Endothelial cell (in vitro differentiated cells): ENCODE measurements around the gene RAB6B. TPM values are rescaled to one million over a fixed set of nuclear protein-coding genes. Genes with fewer than 3 reads are reported as not detected.
"Not testable (repeated sequence)": the region's sequence is repeated elsewhere in the genome, so short reads cannot be mapped to it uniquely, and the experiment has no call there.

Experiments
- DNase-seq: peaks from one replicate; pipeline ENCODE4 v3.0.0; 2021; ENCODE audit warnings: low spot score
- H3K27ac Mint-ChIP-seq: one replicate; pipeline ENCODE4 v1.8.0; 2021; ENCODE audit warnings: mixed read lengths, inconsistent platforms; ENCODE audit not compliant: unreplicated experiment
- H3K27me3 Mint-ChIP-seq: one replicate; pipeline ENCODE4 v1.8.0; 2021; ENCODE audit warnings: mild to moderate bottlenecking, moderate library complexity, mixed read lengths, inconsistent platforms; ENCODE audit not compliant: unreplicated experiment
- H3K36me3 Mint-ChIP-seq: one replicate; pipeline ENCODE4 v1.8.0; 2021; ENCODE audit warnings: mild to moderate bottlenecking, low read depth, mixed read lengths, inconsistent platforms; ENCODE audit not compliant: unreplicated experiment
- H3K4me1 Mint-ChIP-seq: one replicate; pipeline ENCODE4 v1.8.0; 2021; ENCODE audit warnings: mild to moderate bottlenecking, mixed read lengths, inconsistent platforms; ENCODE audit not compliant: unreplicated experiment
- H3K4me3 Mint-ChIP-seq: one replicate; pipeline ENCODE4 v1.8.0; 2021; ENCODE audit warnings: mild to moderate bottlenecking, mixed read lengths, inconsistent platforms; ENCODE audit not compliant: unreplicated experiment
- H3K9me3 Mint-ChIP-seq: one replicate; pipeline ENCODE4 v1.8.0; 2021; ENCODE audit warnings: mixed read lengths, inconsistent platforms; ENCODE audit not compliant: unreplicated experiment
- CTCF ChIP-seq: fragments of 200-600 bp; sonication (generic); IDR thresholded peaks from one replicate; pipeline ENCODE4 v1.5.0; 2021; ENCODE audit warnings: antibody characterized with exemption; ENCODE audit not compliant: unreplicated experiment
- total RNA-seq: library from RNA; stranded (reverse); fragmentation: NEBNext Ultra II Directional; extraction: Animal tissue kit (Norgen Biotek cat#: 25700); gene quantifications from one replicate; pipeline ENCODE4 v1.2.1, GENCODE V29; 2021; ENCODE audit not compliant: unreplicated experiment

Gene RAB6B
- total RNA-seq, 1 donor from 2014 or later, result 3.9 TPM

- Mint-ChIP-seq H3K27me3 (no peaks in the 10 kb centered on the region), H3K9me3 (no peaks in the 10 kb centered on the region), H3K36me3 (peaks cover 4% of the 10 kb centered on the region), H3K27ac (no peak overlapping the region), H3K4me1 (no peaks in the 10 kb centered on the region), H3K4me3 (no peak overlapping the region)
- TF ChIP-seq CTCF, result no peak
- no peak for DNase-seq
These were observed 107.7 kb downstream of the RAB6B start for GRCh38 chr3:133788024-133788423.

- Mint-ChIP-seq H3K4me1 (no peaks in the 10 kb centered on the region), H3K9me3 (no peaks in the 10 kb centered on the region), H3K4me3 (no peak overlapping the region), H3K36me3 (no peaks in the 10 kb centered on the region), H3K27ac (no peak overlapping the region), H3K27me3 (peaks cover 2% of the 10 kb centered on the region)
- TF ChIP-seq CTCF, result no peak
- no peak for DNase-seq
These were observed 111.9 kb downstream of the RAB6B start for GRCh38 chr3:133783762-133784161.

GRCh38 chr3:133782454-133782853 is 113.2 kb downstream of the RAB6B start:
- Mint-ChIP-seq H3K36me3 (no peaks in the 10 kb centered on the region), H3K27me3 (peaks cover 2% of the 10 kb centered on the region), H3K27ac (no peak overlapping the region), H3K9me3 (no peaks in the 10 kb centered on the region), H3K4me3 (no peak overlapping the region), H3K4me1 (no peaks in the 10 kb centered on the region)
- no peak for DNase-seq
- no peak for TF ChIP-seq CTCF

- Mint-ChIP-seq H3K27me3 (peaks cover 2% of the 10 kb centered on the region), H3K4me1 (no peaks in the 10 kb centered on the region), H3K27ac (no peak overlapping the region), H3K4me3 (no peak overlapping the region), H3K9me3 (no peaks in the 10 kb centered on the region), H3K36me3 (peaks cover 4% of the 10 kb centered on the region)
- no peak for TF ChIP-seq CTCF
- no peak for DNase-seq
These were observed 114.1 kb downstream of the RAB6B start for GRCh38 chr3:133781570-133781969.

GRCh38 chr3:133780756-133781155 is 114.9 kb downstream of the RAB6B start:
- not testable (repeated sequence) for H3K4me1 Mint-ChIP-seq, H3K4me3 Mint-ChIP-seq, DNase-seq, H3K27me3 Mint-ChIP-seq, H3K36me3 Mint-ChIP-seq, H3K27ac Mint-ChIP-seq, H3K9me3 Mint-ChIP-seq
